ENCODE data around the gene SARDH. TPM values are rescaled to one million over a fixed set of nuclear protein-coding genes. Genes with fewer than 3 reads are reported as not detected.

Gene SARDH
- total and polyA plus RNA-seq, 2 of the 8 experiments (the other 6 are each of a cell fraction or from before 2014, with no cell fraction given), result 6.4 to 7.4 TPM

- no peaks in the 10 kb centered on the region for H3K79me1 ChIP-seq (ENCODE audit: low read depth, low read length)
- H4K91ac ChIP-seq (replicated peaks; ENCODE audit: insufficient read length, low read length), result no peak overlapping the region
- 81% methylated on average over 5 of the region's 5 CpGs; no CpG with 5 or more reads in 1 of the 2 experiments for WGBS, 2 experiments (ENCODE audit: extremely low coverage in 1 of 2, insufficient coverage in 1 of 2, insufficient read length in 1 of 2, insufficient replicate concordance in 2 of 2, low coverage in 1 of 2, low lambda C conversion rate in 2 of 2, missing lambda C conversion rate in 1 of 2)
- no peak overlapping the region for H3K56ac ChIP-seq (replicated peaks; ENCODE audit: insufficient read length, low read depth, low read length)
- H3K4ac ChIP-seq (replicated peaks; ENCODE audit: insufficient read length, low read depth, low read length), result no peak overlapping the region
- no peak overlapping the region for H2BK12ac ChIP-seq (ENCODE audit: low read depth, low read length)
- FAIRE-seq (no peak), DNase-seq (ENCODE audit: low read depth in 1 of 2, low spot score in 2 of 2) (no peak)
- ChIA-PET CTCF (ENCODE audit: partially characterized antibody) (interaction anchor here (1.2 kb wide), 1 partner anchor 17 kb away, joined by 3 read pairs; no protein-coding TSS in a partner anchor), POLR2A (ENCODE audit: partially characterized antibody) (no interaction called here)
- no peak overlapping the region for H2BK120ac ChIP-seq (replicated peaks; ENCODE audit: low read depth, low read length)
- no peak overlapping the region for H3K14ac ChIP-seq (ENCODE audit: insufficient read length)
- no peaks in the 10 kb centered on the region for H3K79me2 ChIP-seq (ENCODE audit: control insufficient read depth in 1 of 2, insufficient read depth in 2 of 2, low read length in 2 of 2)
- no peaks in the 10 kb centered on the region for H3K36me3 ChIP-seq (ENCODE audit: control insufficient read depth in 2 of 4, insufficient read depth in 4 of 4, low read length in 3 of 4)
- TF ChIP-seq TAF1 (IDR thresholded peaks at IDR 0.05; ENCODE audit: low read depth, low read length) (no peak), RXRA (IDR thresholded peaks at IDR 0.05; ENCODE audit: insufficient read depth, low read depth, low read length) (no peak)
- H3K18ac ChIP-seq (ENCODE audit: extremely low read depth, low read length), result no peak overlapping the region
- no peaks in the 10 kb centered on the region for H3K4me1 ChIP-seq (replicated peaks in 1 of 4; ENCODE audit: control insufficient read depth in 3 of 4, insufficient read depth in 4 of 4, low read length in 3 of 4)
- no peak overlapping the region for H3K4me2 ChIP-seq (ENCODE audit: insufficient read depth in 1 of 2, low read depth in 2 of 2, low read length in 2 of 2)
- peaks cover 0 to 5% (median 0%) of the 10 kb centered on the region in 4 experiments; a peak in 2 of 7 replicates for H3K27me3 ChIP-seq (replicated peaks in 1 of 4; ENCODE audit: control insufficient read depth in 3 of 4, extremely low read depth in 1 of 4, insufficient read depth in 3 of 4, low read length in 3 of 4)
- peaks cover 6% of the 10 kb centered on the region in 2 experiments; a peak in 3 of 4 replicates for H3K9me3 ChIP-seq (ENCODE audit: insufficient read depth in 2 of 2, low read depth in 1 of 2, low read length in 1 of 2)
- H3K23me2 ChIP-seq (ENCODE audit: low read depth, low read length), result no peaks in the 10 kb centered on the region
- no peaks in the 10 kb centered on the region for H4K20me1 ChIP-seq (replicated peaks in 1 of 2; ENCODE audit: control insufficient read depth in 1 of 2, insufficient read depth in 2 of 2, low read length in 2 of 2)
- H3K27ac ChIP-seq (ENCODE audit: low read depth, low read length), result no peak overlapping the region
- H2BK15ac ChIP-seq (ENCODE audit: low read length), result no peak overlapping the region
- H2BK20ac ChIP-seq (ENCODE audit: low read length), result no peak overlapping the region
- no peak overlapping the region for H3K23ac ChIP-seq (ENCODE audit: insufficient read length)
- no peak overlapping the region for H4K5ac ChIP-seq (ENCODE audit: insufficient read length, low read depth, low read length)
- no peak overlapping the region for H2BK5ac ChIP-seq (ENCODE audit: low read depth, low read length)
- H2AK5ac ChIP-seq (ENCODE audit: low read depth, low read length), result no peak overlapping the region
- no peak overlapping the region for H3K4me3 ChIP-seq (ENCODE audit: extremely low read depth in 1 of 4, insufficient read depth in 2 of 4, low read depth in 3 of 4, low read length in 4 of 4)
- no peak overlapping the region for H4K8ac ChIP-seq (ENCODE audit: extremely low read depth, insufficient read depth, low read length)
- H3K9ac ChIP-seq (replicated peaks in 1 of 4; ENCODE audit: extremely low read depth in 1 of 4, low read depth in 3 of 4, low read length in 3 of 4), result no peak overlapping the region
- no peak overlapping the region for H2AFZ ChIP-seq (ENCODE audit: low read length)
These were observed 115.6 kb downstream of the SARDH start for GRCh38 chr9:133622555-133622954.
